ENCODE results near the gene FAM131A.
A peak's percentile ranks its signal among the peaks of the same experiment; 100 is the strongest.

Gene FAM131A
- 2.7 to 38.8 (median 21.7) reads per million in 17 experiments for total RNA-seq

GRCh38 chr3:184337399-184337714 is at the start of gene FAM131A:
TSS of gene FAM131A (plus strand) at chr3:184337600. CDS start at chr3:184337631, 31 bp downstream.
- DNase-seq: no peak

- DNase-seq: peak; percentile 61 to 78 (median 67)
These were observed 47.9 kb upstream of the FAM131A start for GRCh38 chr3:184289426-184289938.

- DNase-seq: no peak
These were observed 47.1 kb upstream of the FAM131A start for GRCh38 chr3:184290331-184290730.

- no peak for DNase-seq
These were observed 46.2 kb upstream of the FAM131A start for GRCh38 chr3:184291044-184291737.

- no peak for DNase-seq
These were observed 45.5 kb upstream of the FAM131A start for GRCh38 chr3:184291738-184292445.

- no peak for DNase-seq
These were observed 41.6 kb upstream of the FAM131A start for GRCh38 chr3:184295771-184296170.

- no peak for DNase-seq
These were observed 40.8 kb upstream of the FAM131A start for GRCh38 chr3:184296616-184297015.

- DNase-seq: peak; percentile 97 to 99 (median 98)
These were observed 38.5 kb upstream of the FAM131A start, which contains the start of gene PSMD2 for GRCh38 chr3:184298759-184299487. TSS of gene PSMD2 (plus strand) at chr3:184299241. CDS start at chr3:184299267, 26 bp downstream.

- peak in 2 of 4 experiments; percentile 11 to 13 for DNase-seq
These were observed 37.7 kb upstream of the FAM131A start for GRCh38 chr3:184299488-184300377.

- DNase-seq: no peak
These were observed 37.1 kb upstream of the FAM131A start for GRCh38 chr3:184300378-184300720.

GRCh38 chr3:184305577-184305976 is 31.8 kb upstream of the FAM131A start:
- peak in 2 of 4 experiments; percentile 19 to 28 for DNase-seq

GRCh38 chr3:184306341-184306972 is 30.9 kb upstream of the FAM131A start:
- no peak for DNase-seq

- DNase-seq: no peak
These were observed 29.5 kb upstream of the FAM131A start for GRCh38 chr3:184307915-184308314.

GRCh38 chr3:184308744-184309143 is 28.7 kb upstream of the FAM131A start:
- DNase-seq: no peak

GRCh38 chr3:184311633-184312032 is 25.8 kb upstream of the FAM131A start:
- DNase-seq: no peak

- peak; percentile 96 to 99 (median 98) for DNase-seq
These were observed 23.1 kb upstream of the FAM131A start, which contains the start of gene EIF4G1 for GRCh38 chr3:184314363-184314699. TSS of gene EIF4G1 (plus strand) at chr3:184314606. CDS start at chr3:184315797, 1,191 bp downstream.

GRCh38 chr3:184314700-184315542 is 22.5 kb upstream of the FAM131A start:
- DNase-seq: peak; percentile 72 to 91 (median 83)

- DNase-seq: peak; percentile 13 to 52 (median 44)
These were observed 21.9 kb upstream of the FAM131A start for GRCh38 chr3:184315543-184315867.

- DNase-seq: no peak
These were observed 21.3 kb upstream of the FAM131A start for GRCh38 chr3:184315871-184316661.

- no peak for DNase-seq
These were observed 20.6 kb upstream of the FAM131A start for GRCh38 chr3:184316792-184317191.
